BE2C (cell line): ENCODE results near the gene NOS2.
"Not testable (repeated sequence)": the region's sequence is repeated elsewhere in the genome, so short reads cannot be mapped to it uniquely, and the experiment has no call there.

Experiments
- DNase-seq: peaks from one replicate; pipeline ENCODE4 v3.0.0-alpha.2; 2020
- H3K27me3 ChIP-seq: fragments of 250-450 bp; sonication (Bioruptor Pico); 2 replicates; pipeline ENCODE4 v1.5.1; 2020; ENCODE audit warnings: mild to moderate bottlenecking
- H3K36me3 ChIP-seq: fragments of 250-450 bp; sonication (Bioruptor Pico); 2 replicates; pipeline ENCODE4 v1.5.1; 2020; ENCODE audit warnings: mild to moderate bottlenecking
- H3K4me1 ChIP-seq: fragments of 250-450 bp; sonication (Bioruptor Pico); 2 replicates; pipeline ENCODE4 v1.5.1; 2020
- H3K4me3 ChIP-seq: 2 replicates; pipeline ENCODE4 v1.5.1; 2011; ENCODE audit warnings: low read depth, low read length
- H3K9me3 ChIP-seq: fragments of 250-450 bp; sonication (Bioruptor Pico); 2 replicates; pipeline ENCODE4 v1.5.1; 2020
- TF ChIP-seq, protein P1 (sequence below): IDR thresholded peaks from 2 replicates; pipeline ENCODE4 v1.5.1; 2012; ENCODE audit warnings: mild to moderate bottlenecking, low read depth, low read length

The NOS2 gene

DNA sequence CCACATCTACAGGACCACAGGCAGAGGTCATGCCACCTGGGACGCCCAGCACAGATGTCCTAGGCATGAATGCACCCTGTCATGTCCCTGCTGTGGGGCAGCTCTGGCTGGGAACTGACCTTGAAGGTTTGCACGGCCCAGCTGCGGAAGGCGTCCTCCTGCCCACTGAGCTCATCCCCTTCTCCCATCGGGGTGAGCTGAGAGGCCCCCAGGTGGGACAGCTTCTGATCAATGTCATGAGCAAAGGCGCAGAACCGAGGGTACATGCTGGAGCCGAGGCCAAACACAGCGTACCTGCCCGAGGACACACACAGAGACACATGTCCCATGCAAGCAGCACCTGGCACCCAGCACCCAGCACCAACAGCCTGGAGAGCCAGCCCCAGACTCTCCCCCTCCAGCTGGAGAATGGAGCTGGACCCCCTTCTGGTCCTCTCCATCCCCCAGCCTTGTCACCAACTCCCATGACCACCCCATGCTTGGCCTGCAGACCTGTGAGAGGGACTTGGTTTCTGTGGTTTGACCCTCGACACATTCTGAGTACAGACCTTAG is 31.4 kb downstream of the NOS2 start:
- DNase-seq = no peak
- Histone ChIP-seq H3K4me1 (no peaks in the 10 kb centered on the region), H3K36me3 (no peaks in the 10 kb centered on the region), H3K27me3 (no peaks in the 10 kb centered on the region), H3K4me3 (no peak overlapping the region), H3K9me3 (no peaks in the 10 kb centered on the region)
- TF ChIP-seq, protein P1, sequence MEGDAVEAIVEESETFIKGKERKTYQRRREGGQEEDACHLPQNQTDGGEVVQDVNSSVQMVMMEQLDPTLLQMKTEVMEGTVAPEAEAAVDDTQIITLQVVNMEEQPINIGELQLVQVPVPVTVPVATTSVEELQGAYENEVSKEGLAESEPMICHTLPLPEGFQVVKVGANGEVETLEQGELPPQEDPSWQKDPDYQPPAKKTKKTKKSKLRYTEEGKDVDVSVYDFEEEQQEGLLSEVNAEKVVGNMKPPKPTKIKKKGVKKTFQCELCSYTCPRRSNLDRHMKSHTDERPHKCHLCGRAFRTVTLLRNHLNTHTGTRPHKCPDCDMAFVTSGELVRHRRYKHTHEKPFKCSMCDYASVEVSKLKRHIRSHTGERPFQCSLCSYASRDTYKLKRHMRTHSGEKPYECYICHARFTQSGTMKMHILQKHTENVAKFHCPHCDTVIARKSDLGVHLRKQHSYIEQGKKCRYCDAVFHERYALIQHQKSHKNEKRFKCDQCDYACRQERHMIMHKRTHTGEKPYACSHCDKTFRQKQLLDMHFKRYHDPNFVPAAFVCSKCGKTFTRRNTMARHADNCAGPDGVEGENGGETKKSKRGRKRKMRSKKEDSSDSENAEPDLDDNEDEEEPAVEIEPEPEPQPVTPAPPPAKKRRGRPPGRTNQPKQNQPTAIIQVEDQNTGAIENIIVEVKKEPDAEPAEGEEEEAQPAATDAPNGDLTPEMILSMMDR = no peak

DNA sequence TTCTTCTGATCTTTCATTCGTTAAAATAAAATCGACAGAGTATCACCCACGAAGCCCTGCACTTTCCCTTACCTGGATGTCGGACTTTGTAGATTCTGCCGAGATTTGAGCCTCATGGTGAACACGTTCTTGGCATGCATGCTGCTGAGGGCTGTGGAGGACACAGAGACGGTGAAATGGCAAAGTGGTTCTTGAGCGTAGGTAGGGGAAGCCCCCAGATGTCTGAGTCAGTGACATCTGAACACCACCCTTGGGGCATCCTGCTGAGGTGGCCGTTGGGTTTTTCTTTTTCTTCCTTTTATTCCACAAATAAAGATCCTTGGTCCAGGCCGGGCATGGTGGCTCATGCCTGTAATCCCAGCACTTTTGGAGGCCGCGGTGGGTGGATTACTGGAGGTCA is 33.9 kb downstream of the NOS2 start:
- Histone ChIP-seq H3K4me1 (no peaks in the 10 kb centered on the region), H3K4me3 (no peak overlapping the region), H3K36me3 (no peaks in the 10 kb centered on the region), H3K27me3 (no peaks in the 10 kb centered on the region), H3K9me3 (no peaks in the 10 kb centered on the region)
- TF ChIP-seq, protein P1 = no peak
- no peak for DNase-seq

DNA sequence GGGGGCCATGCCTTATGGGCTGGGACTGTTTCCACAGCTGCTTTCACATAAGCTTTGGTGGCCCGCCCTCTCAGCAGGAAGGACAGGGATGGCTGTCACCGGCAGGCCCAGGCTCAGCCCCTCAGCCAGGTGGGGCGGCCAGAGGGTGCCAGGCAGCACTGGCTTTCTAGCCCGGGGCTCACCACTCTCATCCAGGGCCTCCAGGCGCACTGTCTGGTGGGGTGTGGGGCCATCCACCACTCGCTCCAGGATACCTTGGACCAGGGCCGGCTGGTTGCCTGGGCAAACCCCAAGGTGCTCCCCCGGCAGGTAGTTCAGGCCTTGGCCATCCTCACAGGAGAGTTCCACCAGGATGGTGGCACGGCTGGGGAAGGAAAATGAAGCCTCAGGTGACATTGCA is 35.0 kb downstream of the NOS2 start:
- Histone ChIP-seq H3K36me3 (no peaks in the 10 kb centered on the region), H3K4me1 (no peaks in the 10 kb centered on the region), H3K9me3 (no peaks in the 10 kb centered on the region), H3K4me3 (no peak overlapping the region), H3K27me3 (no peaks in the 10 kb centered on the region)
- no peak for DNase-seq
- TF ChIP-seq, protein P1 = no peak

DNA sequence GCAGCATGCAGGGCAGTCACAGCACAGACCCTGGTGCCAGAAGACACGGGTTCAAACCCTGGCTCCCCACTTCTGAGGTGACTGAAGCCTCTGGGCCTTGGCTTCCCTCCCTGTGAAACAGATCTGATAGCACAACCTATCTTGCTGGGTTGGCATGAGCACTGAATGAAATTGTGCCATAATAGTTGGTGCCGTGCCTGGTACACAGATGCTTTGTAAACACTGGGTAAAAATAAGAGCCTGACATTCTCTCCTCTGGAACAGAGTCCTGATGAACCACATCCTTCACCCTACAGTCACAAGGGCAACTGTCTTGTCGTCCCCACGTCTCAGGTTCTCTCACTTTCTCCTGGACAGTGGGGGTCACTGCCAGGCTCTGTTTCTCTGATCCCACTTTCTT is 35.7 kb downstream of the NOS2 start:
- Histone ChIP-seq H3K9me3 (no peaks in the 10 kb centered on the region), H3K4me3 (no peak overlapping the region), H3K36me3 (no peaks in the 10 kb centered on the region), H3K27me3 (no peaks in the 10 kb centered on the region), H3K4me1 (no peaks in the 10 kb centered on the region)
- TF ChIP-seq, protein P1 = no peak
- DNase-seq = no peak

DNA sequence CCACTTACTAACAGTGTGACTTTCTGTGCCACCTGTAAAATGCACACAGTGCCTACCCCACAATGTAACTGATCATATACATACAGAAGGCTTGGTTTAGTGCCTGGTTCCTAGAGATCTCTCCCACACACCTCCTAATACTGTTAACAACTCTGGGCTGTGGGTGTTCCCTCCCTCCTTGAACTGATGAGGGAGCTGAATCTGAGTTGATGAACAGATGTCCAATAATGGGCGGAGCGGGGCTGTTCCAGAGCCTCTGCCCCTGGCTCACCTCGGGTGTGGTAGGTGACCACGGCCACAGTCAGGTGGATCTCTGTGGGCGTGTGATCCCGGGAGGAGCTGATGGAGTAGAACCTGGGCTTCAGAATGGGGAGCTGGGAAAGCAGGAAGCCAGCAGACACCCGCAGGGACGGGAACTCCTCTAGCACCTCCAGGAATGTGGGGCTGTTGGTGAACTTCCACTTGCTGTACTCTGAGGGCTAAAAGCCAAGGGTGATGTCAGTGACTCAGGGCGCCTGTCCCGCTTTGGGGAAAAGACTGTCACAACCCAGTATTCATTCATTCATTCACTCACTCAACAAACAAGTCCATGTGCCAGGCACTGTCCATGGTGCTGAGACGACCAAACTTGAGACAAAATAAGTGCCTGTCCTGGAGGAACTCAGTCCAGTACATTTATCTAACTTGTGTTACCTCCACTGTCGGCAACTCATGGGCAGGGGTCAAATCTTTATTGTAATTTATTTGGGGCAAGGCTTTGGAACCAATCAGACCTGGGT is 37.6 kb downstream of the NOS2 start:
- H3K4me1 ChIP-seq = no peaks in the 10 kb centered on the region
- no peaks in the 10 kb centered on the region for H3K36me3 ChIP-seq
- no peaks in the 10 kb centered on the region for H3K9me3 ChIP-seq
- no peaks in the 10 kb centered on the region for H3K27me3 ChIP-seq
- no peak for DNase-seq
- TF ChIP-seq, protein P1 = no peak
- no peak overlapping the region for H3K4me3 ChIP-seq

DNA sequence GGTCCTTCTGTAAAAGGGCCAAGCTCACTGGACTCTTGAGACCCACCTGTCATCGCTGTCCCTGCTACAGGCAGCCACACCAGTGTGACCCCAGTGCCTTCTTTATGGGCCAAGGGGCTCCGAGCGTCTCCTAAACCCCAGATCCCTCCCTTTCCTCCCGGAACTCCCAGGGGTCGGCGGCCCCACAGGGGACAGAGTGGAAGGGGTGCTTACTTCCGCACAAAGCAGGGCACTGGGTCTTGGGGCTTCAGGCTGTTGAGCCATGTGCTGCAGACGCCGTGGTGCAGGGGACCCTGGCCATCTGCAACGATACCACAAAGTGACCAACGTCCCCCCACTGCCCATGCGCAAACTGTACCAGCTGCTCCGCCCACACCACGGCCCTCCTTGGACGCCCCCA is 39.4 kb downstream of the NOS2 start:
- H3K27me3 ChIP-seq, H3K9me3 ChIP-seq, DNase-seq, H3K36me3 ChIP-seq, H3K4me1 ChIP-seq, H3K4me3 ChIP-seq: not testable (repeated sequence)
